ENCODE measurements around the gene SORBS2.

The SORBS2 gene

DNA sequence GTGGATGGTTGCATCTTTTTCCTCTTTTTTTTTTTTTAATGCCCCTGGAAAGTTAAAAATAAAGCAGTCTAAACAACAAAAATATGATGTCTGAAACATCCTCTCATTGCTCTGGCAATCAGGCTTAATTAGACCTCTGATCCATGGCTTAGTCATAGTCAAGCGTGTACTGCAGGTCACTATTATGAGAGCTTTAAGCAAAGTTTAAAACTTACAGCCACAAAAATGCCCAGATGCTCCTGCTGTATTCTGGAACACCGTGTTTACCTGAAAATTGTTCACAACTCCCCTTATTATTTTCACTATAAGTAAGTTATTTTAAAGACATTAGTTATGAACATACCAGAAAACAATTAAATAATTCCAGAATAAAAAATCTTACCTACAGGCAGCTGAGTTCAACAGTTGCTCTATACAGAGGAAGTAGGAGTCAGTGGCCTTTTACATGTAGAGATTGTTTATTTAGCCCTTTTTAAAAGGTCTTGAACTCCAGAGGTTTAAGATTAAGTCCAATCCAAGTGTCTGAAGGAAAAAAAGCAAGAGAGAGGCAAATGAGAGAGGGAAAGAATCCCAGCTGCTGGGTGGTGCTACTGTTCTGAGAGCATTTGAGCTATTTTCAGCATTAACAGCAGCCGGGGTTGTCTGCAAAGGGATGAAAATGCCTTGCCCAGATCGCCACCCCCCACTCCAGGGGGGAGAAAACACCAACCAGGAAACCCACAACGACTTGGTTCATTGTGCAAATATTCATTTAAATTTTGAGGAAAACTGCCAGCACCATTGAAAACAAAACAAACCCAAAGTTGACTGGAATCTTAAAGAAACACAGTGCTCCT lies 36.9 kb downstream of the SORBS2 start:
- peak; percentile 52 for DNase-seq (ENCODE audit: low spot score)

DNA sequence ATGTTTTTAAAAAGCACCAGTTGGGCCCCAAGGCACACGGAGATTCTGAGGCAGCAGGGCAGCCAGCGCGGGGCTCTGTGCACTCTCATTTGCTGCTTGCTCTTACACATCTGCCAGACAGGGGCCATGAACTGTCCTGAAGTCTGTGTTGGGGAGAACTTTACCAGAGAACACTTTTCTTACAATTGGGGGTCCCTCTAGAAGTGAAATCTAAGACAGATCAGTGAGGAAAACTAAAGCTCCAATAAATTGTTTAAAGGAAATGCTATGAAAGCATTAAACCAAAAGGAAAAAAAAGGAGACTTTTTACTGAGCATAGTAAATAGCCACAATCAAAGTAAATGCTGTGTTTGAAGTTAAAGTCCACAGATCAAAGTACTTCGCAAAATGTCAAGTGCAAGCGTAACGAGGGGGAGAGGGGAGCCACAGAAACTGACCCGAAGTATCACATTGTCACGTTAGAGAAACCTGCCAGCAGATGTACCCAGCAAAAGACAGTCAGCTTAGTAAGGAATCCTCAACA lies 37.8 kb downstream of the SORBS2 start:
- peak; percentile 66 for DNase-seq (ENCODE audit: low spot score)

DNA sequence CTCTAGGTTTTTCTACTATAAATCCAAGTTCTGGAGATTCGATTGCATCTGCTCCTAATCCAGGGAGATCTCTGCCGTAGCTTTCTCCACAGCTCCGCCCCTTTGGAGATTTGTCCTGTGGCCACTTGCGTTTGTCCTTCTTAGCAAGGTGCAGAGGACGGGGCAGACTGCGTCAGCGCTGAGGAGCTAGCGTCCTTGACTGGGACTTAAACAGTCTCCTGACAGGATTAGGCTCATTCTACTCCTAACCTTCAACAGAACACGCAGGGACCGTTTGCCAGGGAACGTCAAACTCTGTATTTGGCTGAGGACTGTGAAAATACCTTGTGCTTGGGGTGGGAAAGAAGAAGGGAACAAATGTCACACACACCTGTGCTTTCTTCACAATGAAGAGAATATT lies 38.6 kb downstream of the SORBS2 start:
- DNase-seq (ENCODE audit: low spot score) = peak; percentile 65

DNA sequence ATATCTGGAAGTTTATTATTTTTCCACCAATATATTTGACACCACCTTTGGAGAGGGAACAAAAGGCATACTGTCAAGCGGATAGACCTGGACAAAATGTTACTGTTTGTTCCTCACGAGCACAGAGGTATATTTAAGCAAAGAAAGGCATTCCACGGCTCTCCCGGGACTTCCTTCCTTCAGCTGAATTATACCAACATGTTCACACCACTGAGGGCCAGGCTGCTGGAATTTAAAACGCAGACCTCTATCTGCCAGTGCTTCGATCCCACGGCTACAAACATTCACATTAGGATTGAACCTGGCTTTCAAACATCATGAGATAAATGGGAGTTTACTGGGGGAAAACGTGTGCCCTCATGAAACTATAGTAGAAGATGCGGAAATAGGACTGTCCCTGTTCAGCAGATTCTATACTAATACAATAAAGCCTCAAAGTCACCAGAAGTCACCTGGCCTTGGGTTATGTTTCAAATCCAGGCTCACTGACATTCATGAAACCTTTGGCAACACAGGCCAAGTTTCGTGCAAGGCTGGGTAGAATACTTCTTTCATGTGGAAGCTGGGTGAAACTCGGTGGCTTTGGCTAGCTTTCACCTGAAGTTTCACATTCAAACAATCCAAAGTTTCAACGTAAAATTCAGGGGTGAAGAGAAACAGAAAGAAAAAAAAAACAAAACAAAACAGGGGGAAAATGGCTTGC lies 39.5 kb downstream of the SORBS2 start:
- peak; percentile 11 for DNase-seq (ENCODE audit: low spot score)

DNA sequence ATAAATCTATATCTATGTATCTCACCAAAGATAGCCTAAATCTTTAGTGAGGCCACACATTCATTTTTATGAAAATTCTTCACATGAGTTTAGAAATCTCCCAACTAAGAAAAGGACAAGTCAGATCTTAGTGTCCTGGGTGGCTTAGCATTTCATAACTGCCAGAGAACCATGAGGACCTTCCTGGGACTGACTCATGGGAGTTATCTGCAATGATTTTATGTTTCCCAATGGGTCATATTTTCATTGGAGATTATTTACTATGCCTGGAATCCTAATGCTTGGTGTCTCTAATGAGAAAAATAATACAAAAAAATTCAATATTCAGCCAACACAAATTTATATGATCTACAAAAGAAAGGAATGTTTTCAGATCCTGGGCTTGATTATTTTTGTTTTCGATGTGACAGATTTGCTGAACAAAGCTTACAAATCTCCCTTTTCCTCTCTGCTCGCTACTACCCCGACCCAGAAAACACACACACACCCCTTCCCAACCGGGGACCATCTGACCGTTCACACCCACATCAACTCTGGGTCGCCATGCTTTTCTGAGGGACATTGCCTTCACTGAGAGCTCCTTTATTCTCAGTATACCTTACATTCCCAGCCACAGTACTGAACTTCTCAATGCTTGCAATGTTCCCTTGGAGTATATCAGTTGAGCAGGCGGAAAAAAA lies 40.1 kb downstream of the SORBS2 start:
- DNase-seq (ENCODE audit: low spot score) = no peak

DNA sequence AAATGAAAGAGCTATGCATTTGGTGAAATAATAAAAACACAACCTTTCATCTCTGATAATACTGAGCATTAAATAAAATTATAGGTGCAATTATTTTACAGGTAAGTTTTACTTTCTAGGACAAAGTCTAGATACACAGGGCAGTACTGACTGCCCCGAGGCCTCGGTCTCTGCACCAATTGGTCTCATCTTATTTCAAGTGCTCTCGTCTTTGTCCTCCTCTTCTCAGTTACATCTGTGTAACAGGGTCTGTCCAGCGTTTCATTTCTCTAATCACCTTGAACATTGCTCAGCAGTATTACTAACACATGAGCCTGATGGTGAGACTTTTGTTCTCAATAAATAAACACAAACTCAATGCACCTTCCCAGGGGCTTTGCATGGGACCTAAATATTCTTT lies 44.5 kb downstream of the SORBS2 start:
- no peak for DNase-seq (ENCODE audit: low spot score)

DNA sequence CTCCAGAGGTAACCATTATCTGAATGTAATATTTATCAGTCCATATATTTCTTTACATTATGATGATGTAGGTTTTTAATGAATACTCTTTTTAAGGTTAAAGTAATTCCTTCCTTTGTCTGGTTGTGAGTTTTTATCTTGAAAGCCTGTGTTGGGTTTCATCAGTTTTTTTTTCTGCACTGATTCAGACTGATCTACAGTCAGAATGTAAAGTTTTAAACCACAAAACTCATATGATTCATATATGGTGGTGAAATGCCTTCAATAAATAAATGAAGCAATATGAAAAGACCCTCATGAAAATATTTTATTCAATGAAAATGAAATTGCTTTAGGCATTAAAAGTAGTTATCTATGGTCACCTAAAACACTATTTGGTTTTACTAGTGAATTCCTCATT lies 47.1 kb downstream of the SORBS2 start:
- DNase-seq (ENCODE audit: low spot score) = no peak

DNA sequence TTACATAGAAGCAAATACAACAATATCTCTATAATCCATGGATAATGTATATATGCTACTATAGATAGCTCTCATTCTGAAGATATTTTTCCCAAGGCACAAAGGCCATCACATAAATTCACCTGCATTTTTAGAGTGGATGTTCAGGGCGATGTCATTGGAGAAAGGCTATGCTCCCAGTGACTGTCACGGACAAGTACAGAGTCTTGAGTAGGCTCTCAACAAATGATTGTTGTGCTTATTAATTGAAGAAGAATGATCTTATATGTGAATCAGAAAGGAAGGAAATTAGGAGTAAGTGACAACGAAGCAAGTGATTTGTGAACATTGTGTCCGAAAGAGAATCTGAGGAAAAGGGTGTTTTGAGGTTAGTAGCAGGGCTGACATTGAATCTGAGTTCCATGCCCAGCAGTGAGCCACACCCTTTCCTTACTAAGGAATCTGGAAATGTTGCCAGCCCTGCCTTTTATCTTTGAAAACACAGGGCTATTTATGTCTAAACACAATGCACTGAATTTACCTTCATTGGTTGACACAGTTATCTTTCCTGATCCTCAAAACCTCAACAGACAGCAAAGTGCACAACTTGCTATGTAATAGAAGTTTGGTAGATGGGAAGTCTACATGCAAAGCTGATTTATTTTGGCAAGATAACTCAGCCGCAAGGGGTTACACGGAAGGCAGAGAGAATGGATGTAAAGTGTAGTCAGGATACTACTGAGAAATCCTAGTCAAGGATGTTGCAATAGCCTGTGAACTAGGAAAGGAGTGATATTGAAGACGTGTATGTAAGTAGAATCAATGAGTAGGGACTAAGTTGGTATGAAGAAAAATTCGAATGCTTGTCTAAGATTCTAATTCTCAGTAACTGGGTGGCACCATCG lies 50.4 kb downstream of the SORBS2 start:
- DNase-seq (ENCODE audit: low spot score) = peak; percentile 78

DNA sequence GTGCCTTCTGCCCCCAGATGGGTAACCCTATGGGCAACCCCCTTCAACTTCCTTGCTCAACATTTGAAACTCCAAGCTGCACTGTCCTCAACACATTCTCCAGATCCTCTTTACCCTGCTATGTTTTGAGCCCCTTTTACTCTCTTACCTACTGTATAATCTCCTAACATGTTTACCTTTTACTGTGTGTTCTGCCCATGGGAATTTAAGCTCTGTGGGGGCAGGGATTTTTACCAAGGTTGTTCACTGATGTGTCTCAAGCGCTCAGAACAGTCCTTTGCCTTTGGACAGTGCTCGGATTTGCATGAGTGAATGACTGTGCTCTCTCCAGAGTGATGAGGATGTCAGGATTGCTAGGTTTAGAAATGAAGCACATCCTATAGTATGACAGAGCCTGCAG lies 53.2 kb downstream of the SORBS2 start:
- DNase-seq (ENCODE audit: low spot score) = no peak

DNA sequence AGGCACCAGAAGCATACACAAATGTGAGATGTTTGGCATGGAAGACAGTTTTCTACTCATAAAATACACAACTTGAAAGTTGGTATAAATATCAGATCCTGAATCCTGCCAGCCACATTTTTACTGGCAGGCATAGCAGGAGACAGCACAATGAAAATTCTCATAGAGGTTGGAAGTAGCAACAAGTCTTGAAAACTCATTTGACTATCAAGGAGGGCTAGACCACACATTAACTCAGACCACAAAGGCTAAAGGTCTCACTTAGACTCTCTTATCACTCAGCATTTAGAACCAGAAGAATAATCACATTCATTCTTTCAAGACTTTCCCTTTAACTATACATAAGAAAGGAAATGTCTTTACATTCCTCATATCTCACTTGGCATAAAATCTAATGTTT lies 56.5 kb downstream of the SORBS2 start:
- DNase-seq (ENCODE audit: low spot score) = no peak

DNA sequence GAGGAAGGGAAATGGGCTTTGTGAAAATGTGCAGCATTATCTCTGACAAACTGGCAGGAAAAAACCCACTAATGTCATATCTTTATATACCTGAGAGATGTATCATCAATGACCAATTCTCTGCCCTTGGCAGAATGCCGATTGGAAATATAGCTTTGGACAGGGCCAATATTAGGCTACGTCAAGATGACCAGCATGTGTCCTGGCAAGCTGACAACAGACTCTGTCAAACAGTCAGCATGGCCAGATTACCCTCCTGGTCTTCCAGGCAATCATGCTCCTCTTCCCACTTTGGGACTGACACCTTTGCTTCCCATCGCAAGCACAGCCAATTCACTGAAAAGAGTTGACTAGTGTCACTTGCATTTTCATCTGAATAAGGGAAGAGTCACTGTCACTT lies 57.0 kb downstream of the SORBS2 start:
- DNase-seq (ENCODE audit: low spot score) = no peak

DNA sequence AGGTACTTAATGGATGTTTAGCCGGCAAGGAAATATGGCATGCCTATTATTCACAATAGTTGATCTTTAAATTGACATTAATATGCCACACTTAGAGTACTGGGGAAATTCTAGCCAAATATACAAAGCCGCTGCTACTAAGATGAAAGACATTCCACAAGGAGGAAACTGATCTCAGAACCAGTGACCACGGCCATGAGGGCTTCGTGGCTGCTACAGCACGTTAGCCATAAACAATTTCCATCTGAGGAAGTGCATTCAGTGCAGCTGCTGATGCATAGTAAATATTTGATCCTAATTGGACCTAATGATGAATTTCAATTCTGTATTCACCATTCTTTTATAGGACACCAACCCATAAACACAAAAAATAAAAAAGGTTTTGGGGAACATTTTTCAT lies 59.1 kb downstream of the SORBS2 start:
- no peak for DNase-seq (ENCODE audit: low spot score)

DNA sequence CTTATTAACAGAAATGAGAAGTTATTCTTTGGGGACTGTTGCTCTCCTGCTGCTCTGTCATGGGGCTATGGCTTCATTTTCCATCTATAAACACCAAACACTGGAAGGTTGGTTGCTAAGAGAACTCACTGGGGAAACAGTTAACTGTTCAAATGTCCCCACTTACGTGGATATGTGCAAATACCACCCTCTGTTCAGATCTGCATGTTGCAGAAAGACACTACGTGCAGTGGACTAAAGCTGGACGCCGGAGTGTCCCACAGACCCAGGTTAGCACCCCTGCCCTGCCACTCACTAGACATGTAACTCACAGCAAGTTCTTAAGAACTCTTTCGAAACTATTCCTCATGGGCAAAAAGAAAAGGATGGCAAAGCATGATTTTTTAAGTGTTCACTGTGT lies 62.1 kb downstream of the SORBS2 start:
- no peak for DNase-seq (ENCODE audit: low spot score)

DNA sequence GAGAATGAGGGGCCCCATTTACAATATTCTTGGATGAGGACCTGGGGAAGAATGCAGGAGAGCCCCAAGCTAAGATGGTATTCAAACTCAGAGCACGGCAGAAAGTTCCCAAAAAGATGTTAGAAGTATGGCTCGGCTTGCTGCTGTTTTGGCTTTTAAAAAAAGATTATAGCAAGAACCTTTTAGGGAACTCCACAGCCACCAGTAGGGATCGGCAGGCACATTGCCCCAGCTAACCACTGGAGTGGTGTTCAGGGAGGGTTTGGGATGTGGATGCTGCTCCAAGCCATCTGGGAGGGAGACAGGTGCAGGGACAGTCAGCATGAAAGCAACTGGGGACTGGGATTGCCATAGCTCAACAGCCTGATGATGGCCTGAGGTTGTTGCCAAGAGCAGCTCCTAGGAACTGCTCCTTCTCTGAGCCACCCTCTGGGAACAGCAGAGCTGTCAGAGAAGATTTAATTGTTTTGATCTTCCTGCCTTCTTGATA lies 63.0 kb downstream of the SORBS2 start:
- no peak for DNase-seq (ENCODE audit: low spot score)

DNA sequence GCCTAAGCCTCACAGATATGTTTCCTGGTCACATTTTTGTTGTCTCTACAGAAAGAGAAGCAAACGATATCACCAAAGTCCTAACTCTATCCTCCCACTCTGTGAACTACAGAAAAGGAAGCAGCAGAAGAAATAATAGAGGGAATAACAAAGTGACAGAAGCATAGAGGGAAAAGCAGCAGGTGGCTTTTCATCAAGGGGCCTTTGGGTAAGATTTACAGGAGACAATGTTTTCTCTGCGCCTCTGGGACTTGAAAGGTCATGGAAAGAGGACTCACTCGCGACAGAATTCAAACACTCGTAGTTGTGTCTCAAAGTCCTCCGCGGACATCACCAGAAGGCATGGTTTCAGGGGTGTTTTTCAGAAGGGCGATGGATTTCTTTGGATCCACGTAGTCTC lies 66.1 kb downstream of the SORBS2 start:
- DNase-seq (ENCODE audit: low spot score) = no peak

DNA sequence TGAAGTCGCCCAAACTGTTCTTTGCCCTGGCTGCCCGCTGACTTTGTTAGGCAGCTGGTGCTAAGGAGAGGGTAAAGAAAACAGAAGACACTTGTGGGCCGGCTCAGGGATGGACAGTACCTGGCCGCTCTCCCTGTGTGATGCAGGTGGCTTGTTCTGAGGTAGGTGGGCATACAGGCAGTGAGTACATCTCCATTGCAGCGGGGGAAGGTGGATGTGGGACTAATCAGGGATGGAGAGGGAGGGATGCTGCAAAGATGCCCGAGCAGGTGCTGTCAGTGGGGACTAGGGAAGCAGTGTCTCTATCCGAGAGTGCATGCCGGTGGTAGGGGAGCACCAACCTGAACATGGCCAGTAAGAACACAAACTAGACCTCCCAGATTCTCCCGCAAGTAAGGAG lies 67.0 kb downstream of the SORBS2 start:
- no peak for DNase-seq (ENCODE audit: low spot score)

DNA sequence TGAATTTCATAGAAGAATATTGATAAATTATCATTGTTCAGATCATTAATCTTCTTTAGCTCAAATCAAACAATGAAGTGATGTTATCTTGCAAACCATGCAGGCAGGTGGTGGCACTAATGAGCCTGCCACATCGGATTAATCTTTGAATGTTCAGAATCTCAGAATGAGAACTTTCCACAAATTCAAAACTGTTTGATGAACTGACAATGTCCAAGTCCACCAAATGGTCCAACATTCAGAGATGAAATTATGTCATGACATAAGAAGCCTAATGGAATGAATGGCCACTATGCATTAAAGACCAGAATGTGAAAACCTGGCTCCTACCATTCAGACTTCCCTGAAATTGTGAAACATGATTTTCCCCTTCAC lies 67.5 kb downstream of the SORBS2 start:
- no peak for DNase-seq (ENCODE audit: low spot score)

DNA sequence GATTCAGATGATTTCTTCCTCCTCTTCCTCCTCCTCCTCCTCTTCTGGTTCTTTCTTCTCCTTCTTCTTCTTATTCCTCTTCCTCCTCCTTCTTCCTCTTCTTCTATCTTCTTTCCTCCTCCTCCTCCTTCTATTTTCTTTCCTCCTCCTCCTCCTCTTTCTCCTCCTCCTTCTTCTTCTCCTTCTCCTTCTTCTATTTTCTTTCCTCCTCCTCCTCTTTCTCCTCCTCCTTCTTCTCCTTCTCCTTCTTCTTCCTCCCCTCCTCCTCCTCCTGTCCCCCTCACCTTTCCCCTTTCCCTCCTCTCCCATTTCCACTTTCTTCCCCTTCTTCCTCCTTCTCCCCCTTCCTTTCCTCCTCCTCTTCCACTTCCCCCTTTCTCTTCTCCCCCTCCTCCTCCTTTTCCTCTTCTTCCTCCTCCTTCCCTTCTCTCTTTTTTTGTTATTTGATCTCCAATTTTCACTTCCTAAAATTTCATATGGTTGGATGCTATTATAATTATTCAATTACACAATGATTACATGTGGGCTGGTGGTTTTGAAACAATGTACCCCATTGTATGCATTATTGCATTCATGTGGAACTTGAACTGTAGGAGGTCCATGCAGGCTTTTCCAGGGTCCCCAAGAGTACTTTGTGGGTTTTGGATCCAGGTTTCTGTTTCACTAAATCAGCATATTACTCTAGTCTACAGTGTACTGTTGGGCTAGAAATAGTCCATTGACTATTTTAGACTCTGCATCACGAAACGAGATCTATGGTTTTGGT lies 68.1 kb downstream of the SORBS2 start:
- no peak for DNase-seq (ENCODE audit: low spot score)

DNA sequence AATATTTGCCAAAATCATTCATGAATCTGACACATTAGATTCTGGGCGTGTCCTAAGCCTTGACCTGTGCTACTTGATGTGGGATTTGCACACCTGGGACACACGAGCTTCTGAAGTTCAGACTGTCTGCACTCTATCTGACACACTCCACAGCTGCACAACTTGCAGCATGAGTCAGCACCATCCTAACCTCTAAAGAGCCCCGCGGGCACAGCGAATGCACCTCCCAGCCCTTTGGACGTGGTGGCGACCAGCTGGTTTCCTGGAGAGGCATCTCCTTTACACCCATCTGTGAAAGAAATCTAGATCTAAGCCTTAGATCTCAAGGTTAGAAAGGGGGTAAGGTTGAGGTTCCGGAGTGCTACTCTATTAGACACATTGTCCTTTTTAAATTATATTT lies 69.2 kb downstream of the SORBS2 start:
- DNase-seq (ENCODE audit: low spot score) = peak; percentile 82

DNA sequence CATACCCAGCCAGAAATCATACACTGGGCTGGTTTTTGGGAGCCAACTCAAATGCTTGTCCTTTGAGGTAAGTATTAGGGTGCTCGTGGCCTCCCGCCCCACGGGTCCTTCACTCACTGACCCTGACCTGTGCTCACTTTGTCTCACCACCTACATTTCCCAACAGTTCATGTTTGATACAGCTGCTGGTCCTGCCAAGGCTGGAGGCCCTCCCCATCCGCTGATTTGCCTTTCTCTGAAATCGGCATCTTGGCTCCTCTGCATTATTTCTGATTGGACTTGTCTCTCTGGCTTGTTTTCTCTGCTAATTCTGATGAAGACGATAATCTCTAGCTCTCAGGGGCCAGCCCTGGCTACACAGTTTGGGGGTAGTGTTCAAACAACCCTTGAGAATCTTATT lies 70.2 kb downstream of the SORBS2 start:
- DNase-seq (ENCODE audit: low spot score) = no peak

DNA sequence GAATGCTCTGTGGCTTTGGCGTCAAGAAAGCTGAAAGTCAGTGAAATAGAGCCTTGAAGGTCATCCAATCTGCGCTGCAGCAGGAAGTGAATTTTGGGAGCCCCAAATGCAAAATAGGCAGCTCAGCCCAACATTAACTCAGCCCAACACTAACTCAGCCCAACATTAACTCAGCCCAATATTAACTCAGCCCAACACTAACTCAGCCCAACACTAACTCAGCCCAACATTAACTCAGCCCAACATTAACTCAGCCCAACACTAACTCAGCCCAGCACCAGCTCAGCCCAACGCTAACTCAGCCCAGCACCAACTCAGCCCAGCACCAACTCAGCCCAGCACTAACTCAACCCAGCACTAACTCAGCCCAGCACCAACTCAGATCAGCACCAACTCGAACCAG lies 71.5 kb downstream of the SORBS2 start:
- no peak for DNase-seq (ENCODE audit: low spot score)
